H1 (cell line): Measurements from ENCODE around the gene PLEKHA4. TPM values are rescaled to one million over a fixed set of nuclear protein-coding genes. Genes with fewer than 3 reads are reported as not detected.

Experiments used
- CTCF ChIA-PET: fragments of 300-600 bp; sonication (Branson Sonifier 250); formaldehyde crosslinking; loops from one replicate; lab custom pipeline; 2021; ENCODE audit not compliant: partially characterized antibody; lab: Charles Lee
- POLR2A ChIA-PET: fragments of 300-600 bp; sonication (Branson Sonifier 250); formaldehyde crosslinking; loops from one replicate; lab custom pipeline; 2021; ENCODE audit warnings: inconsistent platforms; ENCODE audit not compliant: partially characterized antibody; lab: Charles Lee
- DNase-seq, 2 experiments: peaks; one replicate each; pipeline versions ENCODE4 v3.0.0 to v3.0.0-alpha.2; 2010 to 2022; ENCODE audit warnings: low spot score in 2 of 2, low read depth in 1 of 2, mixed read lengths in 1 of 2
- FAIRE-seq: peaks from 2 replicates; lab custom pipeline; 2011; peaks lifted over from hg19 to GRCh38; lab: Jason Lieb, UNC
- H2AFZ ChIP-seq: 2 replicates; pipeline ENCODE4 v1.8.1; 2012; ENCODE audit warnings: low read length, inconsistent platforms
- H2AK5ac ChIP-seq: 2 replicates; pipeline ENCODE4 v1.6.1; 2013; ENCODE audit warnings: low read depth, low read length
- H2BK120ac ChIP-seq: replicated peaks from 2 replicates; pipeline ENCODE3; 2013; ENCODE audit warnings: low read depth, low read length, inconsistent platforms
- H2BK12ac ChIP-seq: 2 replicates; pipeline ENCODE4 v1.6.1; 2013; ENCODE audit warnings: low read depth, low read length
- H2BK15ac ChIP-seq: 2 replicates; pipeline ENCODE4 v1.6.1; 2013; ENCODE audit warnings: low read length
- H2BK20ac ChIP-seq: 2 replicates; pipeline ENCODE4 v1.6.1; 2013; ENCODE audit warnings: low read length
- H2BK5ac ChIP-seq: 2 replicates; pipeline ENCODE4 v1.6.1; 2013; ENCODE audit warnings: low read depth, low read length
- H3K14ac ChIP-seq: 2 replicates; pipeline ENCODE4 v1.6.1; 2013; ENCODE audit warnings: inconsistent platforms; ENCODE audit not compliant: insufficient read length
- H3K18ac ChIP-seq: 2 replicates; pipeline ENCODE4 v1.6.1; 2013; ENCODE audit warnings: low read length; ENCODE audit errors: extremely low read depth
- H3K23ac ChIP-seq: 2 replicates; pipeline ENCODE4 v1.6.1; 2013; ENCODE audit warnings: inconsistent platforms; ENCODE audit not compliant: insufficient read length
- H3K23me2 ChIP-seq: 2 replicates; pipeline ENCODE4 v1.6.1; 2013; ENCODE audit warnings: low read depth, low read length
- H3K27ac ChIP-seq: 2 replicates; pipeline ENCODE4 v1.6.1; 2011; ENCODE audit warnings: low read depth, low read length, inconsistent platforms
- H3K27me3 ChIP-seq, 4 experiments: replicated peaks in 1 of 4; 1 replicate in 1 of 4; 2 replicates in 3 of 4; pipeline versions ENCODE4 v1.6.1 to v1.8.1; 2011 to 2013; ENCODE audit warnings: low read length in 3 of 4, mild to moderate bottlenecking in 3 of 4, inconsistent platforms in 2 of 4, mixed read lengths in 2 of 4, moderate library complexity in 1 of 4; ENCODE audit not compliant: control insufficient read depth in 3 of 4, insufficient read depth in 3 of 4; ENCODE audit errors: extremely low read depth in 1 of 4
- H3K36me3 ChIP-seq, 4 experiments: 2 replicates each; pipeline versions ENCODE4 v1.6.1 to v1.8.1; 2011 to 2013; ENCODE audit warnings: mild to moderate bottlenecking in 4 of 4, low read length in 3 of 4, moderate library complexity in 2 of 4, control low read depth in 1 of 4, inconsistent platforms in 1 of 4; ENCODE audit not compliant: insufficient read depth in 4 of 4, control insufficient read depth in 2 of 4
- H3K4ac ChIP-seq: replicated peaks from 2 replicates; pipeline ENCODE3; 2013; ENCODE audit warnings: low read length, low read depth, mixed read lengths, inconsistent platforms; ENCODE audit not compliant: insufficient read length
- H3K4me1 ChIP-seq, 4 experiments: replicated peaks in 1 of 4; 1 replicate in 1 of 4; 2 replicates in 3 of 4; pipeline versions ENCODE4 v1.6.1 to v1.8.1; 2011 to 2013; ENCODE audit warnings: low read length in 3 of 4, inconsistent platforms in 2 of 4, mixed read lengths in 1 of 4; ENCODE audit not compliant: insufficient read depth in 4 of 4, control insufficient read depth in 3 of 4
- H3K4me2 ChIP-seq, 2 experiments: 2 replicates each; pipeline versions ENCODE4 v1.6.1 to v1.8.1; 2011 to 2013; ENCODE audit warnings: low read depth in 2 of 2, low read length in 2 of 2, control low read depth in 1 of 2, inconsistent platforms in 1 of 2, mild to moderate bottlenecking in 1 of 2; ENCODE audit not compliant: insufficient read depth in 1 of 2
- H3K4me3 ChIP-seq, 4 experiments: fragments of 200-600, 300-600 bp in 1 of 4; sonication (generic), shearing (Covaris generic), sonication (Bioruptor Twin) in 1 of 4; 2 replicates each; pipeline versions ENCODE4 v1.5.1 to v1.8.1; 2011 to 2016; ENCODE audit warnings: low read length in 4 of 4, low read depth in 3 of 4, control low read depth in 2 of 4, inconsistent platforms in 2 of 4, mild to moderate bottlenecking in 2 of 4, mixed read lengths in 1 of 4, moderate library complexity in 1 of 4; ENCODE audit not compliant: insufficient read depth in 2 of 4; ENCODE audit errors: extremely low read depth in 1 of 4
- H3K56ac ChIP-seq: replicated peaks from 2 replicates; pipeline ENCODE3; 2013; ENCODE audit warnings: low read depth, mild to moderate bottlenecking, mixed read lengths, low read length, inconsistent platforms; ENCODE audit not compliant: insufficient read length
- H3K79me1 ChIP-seq: 2 replicates; pipeline ENCODE4 v1.6.1; 2013; ENCODE audit warnings: low read depth, low read length, control low read depth
- H3K79me2 ChIP-seq, 2 experiments: 2 replicates each; pipeline versions ENCODE4 v1.6.1 to v1.8.1; 2012 to 2013; ENCODE audit warnings: low read length in 2 of 2, mild to moderate bottlenecking in 2 of 2, inconsistent platforms in 1 of 2; ENCODE audit not compliant: insufficient read depth in 2 of 2, control insufficient read depth in 1 of 2
- H3K9ac ChIP-seq, 4 experiments: replicated peaks in 1 of 4; 1 replicate in 1 of 4; 2 replicates in 3 of 4; pipeline versions ENCODE4 v1.6.1 to v1.8.1; 2011 to 2013; ENCODE audit warnings: low read depth in 3 of 4, low read length in 3 of 4, control low read depth in 2 of 4, mild to moderate bottlenecking in 2 of 4, moderate library complexity in 2 of 4, inconsistent platforms in 1 of 4; ENCODE audit errors: extremely low read depth in 1 of 4
- H3K9me3 ChIP-seq, 2 experiments: 2 replicates each; pipeline versions ENCODE4 v1.6.1 to v1.8.1; 2012 to 2013; ENCODE audit warnings: mild to moderate bottlenecking in 2 of 2, moderate library complexity in 2 of 2, control low read depth in 1 of 2, inconsistent platforms in 1 of 2, low read depth in 1 of 2, low read length in 1 of 2, mixed read lengths in 1 of 2; ENCODE audit not compliant: insufficient read depth in 2 of 2
- H4K20me1 ChIP-seq, 2 experiments: replicated peaks in 1 of 2; 2 replicates each; pipeline versions ENCODE3 to v1.8.1; 2011 to 2013; ENCODE audit warnings: inconsistent platforms in 2 of 2, low read length in 2 of 2, mild to moderate bottlenecking in 1 of 2; ENCODE audit not compliant: insufficient read depth in 2 of 2, control insufficient read depth in 1 of 2
- H4K5ac ChIP-seq: 2 replicates; pipeline ENCODE4 v1.6.1; 2013; ENCODE audit warnings: low read length, low read depth, mixed read lengths, inconsistent platforms; ENCODE audit not compliant: insufficient read length
- H4K8ac ChIP-seq: 2 replicates; pipeline ENCODE4 v1.8.0; 2013; ENCODE audit warnings: mild to moderate bottlenecking, moderate library complexity, low read length, inconsistent platforms; ENCODE audit not compliant: insufficient read depth; ENCODE audit errors: extremely low read depth
- H4K91ac ChIP-seq: replicated peaks from 2 replicates; pipeline ENCODE3; 2013; ENCODE audit warnings: low read length, mixed read lengths, inconsistent platforms; ENCODE audit not compliant: insufficient read length
- BRCA1 ChIP-seq: IDR thresholded peaks from 2 replicates; pipeline ENCODE4 v1.6.1; 2012; ENCODE audit warnings: low read depth, low read length, improper control_type of control experiment
- CHD1 ChIP-seq: IDR thresholded peaks from 2 replicates; pipeline ENCODE4 v1.6.1; 2012; ENCODE audit warnings: low read depth, low read length, improper control_type of control experiment
- CTBP2 ChIP-seq: IDR thresholded peaks from 2 replicates; pipeline ENCODE4 v1.7.0; 2011; ENCODE audit warnings: borderline replicate concordance, mild to moderate bottlenecking, moderate library complexity, mixed read lengths, low read length; ENCODE audit not compliant: insufficient read depth, insufficient read length
- GABPA ChIP-seq: IDR thresholded peaks from 2 replicates; pipeline ENCODE4 v1.6.1; 2011; ENCODE audit warnings: mild to moderate bottlenecking, low read length, moderate library complexity, borderline replicate concordance; ENCODE audit not compliant: insufficient read depth
- HDAC6 ChIP-seq: IDR thresholded peaks from one replicate; pipeline ENCODE4 v1.7.1; 2012; ENCODE audit warnings: low read depth, mild to moderate bottlenecking, inconsistent platforms, low read length, moderate library complexity
- POU5F1 ChIP-seq: IDR thresholded peaks from 2 replicates; pipeline ENCODE4 v1.6.1; 2011; ENCODE audit warnings: low read depth, mild to moderate bottlenecking, low read length, moderate library complexity
- SIRT6 ChIP-seq: IDR thresholded peaks from one replicate; pipeline ENCODE4 v1.7.1; 2012; ENCODE audit warnings: low read length, inconsistent platforms
- TAF1 ChIP-seq: IDR thresholded peaks from 2 replicates; pipeline ENCODE4 v1.6.1; 2011; ENCODE audit warnings: mild to moderate bottlenecking, low read depth, low read length
- WGBS, 2 experiments: shearing (Covaris generic) in 1 of 2; methylation state at CpG; one replicate each; pipeline versions ENCODE4 v1.1.6 to v1.1.7; 2013 to 2015; ENCODE audit warnings: low lambda C conversion rate in 2 of 2, mixed read lengths in 2 of 2, inconsistent platforms in 1 of 2, low coverage in 1 of 2, missing lambda C conversion rate in 1 of 2; ENCODE audit not compliant: insufficient replicate concordance in 2 of 2, insufficient coverage in 1 of 2, insufficient read length in 1 of 2; ENCODE audit errors: extremely low coverage in 1 of 2, missing lambda C conversion rate in 1 of 2; 5-methylcytosine and 5-hydroxymethylcytosine counted together
- polyA plus RNA-seq, 7 experiments: library from polyadenylated mRNA; depleted of rRNA in 3 of 7; stranded (reverse) in 5 of 7; unstranded in 2 of 7; fragments of >200 nt in 5 of 7; fragments of 200-250 nt in 2 of 7; gene quantifications; 1 replicate in 5 of 7; 2 replicates in 1 of 7; 4 replicates in 1 of 7; pipeline versions ENCODE4 v1.2.1 to v1.2.3, GENCODE V29; 2011 to 2013; ENCODE audit warnings: missing spikeins in 2 of 7, mixed read lengths in 2 of 7
- total RNA-seq: library from RNA; stranded (reverse); fragmentation: NEBNext Ultra II Directional; extraction: Animal tissue kit (Norgen Biotek cat#: 25700); gene quantifications from 2 replicates; pipeline ENCODE4 v1.2.1, GENCODE V29; 2021

PLEKHA4 gene
- total and polyA plus RNA-seq, 2 of the 8 experiments (the other 6 are each of a cell fraction or from before 2014, with no cell fraction given), result 8.2 to 18.0 TPM

DNA sequence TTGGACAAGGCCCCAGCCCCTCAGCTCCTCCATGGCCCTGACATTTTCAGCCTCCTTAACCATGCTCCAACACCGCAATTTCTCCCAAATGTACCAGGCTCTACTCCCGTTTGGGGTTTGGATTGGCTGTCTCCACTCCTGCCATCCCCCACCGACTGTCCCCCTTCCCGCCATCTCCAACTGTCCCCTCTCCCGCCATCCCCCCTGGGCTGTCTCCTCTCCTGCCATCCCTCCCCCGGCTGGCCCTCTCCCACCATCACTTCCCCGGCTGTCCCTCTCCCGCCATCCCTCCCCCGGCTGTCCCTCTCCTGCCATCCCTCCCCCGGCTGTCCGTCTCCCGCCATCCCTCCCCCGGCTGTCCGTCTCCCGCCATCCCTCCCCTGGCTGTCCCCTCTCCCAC lies 63.0 kb downstream of the PLEKHA4 start:
- Histone ChIP-seq H2AK5ac (no peak overlapping the region), H3K14ac (no peak overlapping the region), H2BK120ac (no peak overlapping the region), H3K9me3 (no peaks in the 10 kb centered on the region), H2BK20ac (no peak overlapping the region), H3K4me2 (no peak overlapping the region), H2BK5ac (no peak overlapping the region), H3K79me2 (0 out of 4 replicates have a peak, but pooled peaks cover 0 to 7% of the 10 kb centered on the region in 2 experiments), H3K23ac (no peak overlapping the region), H3K23me2 (peaks cover 3% of the 10 kb centered on the region; the same call in 1 of the 2 replicates), H2BK12ac (no peak overlapping the region; the same call in 1 of the 2 replicates), H3K4me3 (no peak overlapping the region), H2BK15ac (no peak overlapping the region), H4K5ac (no peak overlapping the region), H3K9ac (no peak overlapping the region), H4K91ac (no peak overlapping the region), H4K8ac (no peak overlapping the region), H3K36me3 (no peaks in the 10 kb centered on the region)
- DNase-seq, result no peak
- no peak for TF ChIP-seq GABPA
- TF ChIP-seq CTBP2, result no peak
- TF ChIP-seq TAF1, result no peak
- TF ChIP-seq SIRT6, result no peak
- no peak for TF ChIP-seq POU5F1
- TF ChIP-seq HDAC6, result no peak
- TF ChIP-seq BRCA1, result no peak
- TF ChIP-seq CHD1, result no peak
- TF ChIP-seq, all 59 proteins: peak for 0
- H4K20me1 ChIP-seq, result peaks cover 0 to 1% of the 10 kb centered on the region in 2 experiments
- peaks cover 0 to 11% (median 0%) of the 10 kb centered on the region in 4 experiments; a peak in 3 of 7 replicates for H3K27me3 ChIP-seq
- H2AFZ ChIP-seq, result no peak overlapping the region
- ChIA-PET POLR2A (interaction anchor here (0.9 kb wide), 1 partner anchor 10 kb away, joined by 4 read pairs; no protein-coding TSS in a partner anchor), CTCF (interaction anchor here (0.9 to 13.8 kb wide), 5 partner anchors 8 to 187 kb away, joined by 3 to 285 read pairs (median 5); partner anchors contain the start of gene GYS1)
- no peak overlapping the region for H3K27ac ChIP-seq
- H3K18ac ChIP-seq, result no peak overlapping the region
- H3K4ac ChIP-seq, result no peak overlapping the region
- FAIRE-seq, result no peak
- no peaks in the 10 kb centered on the region; the same call in 1 of the 2 replicates for H3K79me1 ChIP-seq
- H3K56ac ChIP-seq, result no peak overlapping the region
- no CpG with 5 or more reads among the region's 15 CpGs for WGBS, 2 experiments
- H3K4me1 ChIP-seq, result peaks cover 0 to 19% (median 13%) of the 10 kb centered on the region in 4 experiments; a peak in 6 of 7 replicates
